HG03175 (cell line): Measurements from ENCODE around the gene SLC45A3.

Experiments used
- ATAC-seq: cut with Tn5 transposase; IDR thresholded peaks from one replicate; pipeline ENCODE4 v1.9.1; 2021; ENCODE audit warnings: mild to moderate bottlenecking, moderate library complexity; ENCODE audit not compliant: unreplicated experiment

The SLC45A3 gene

DNA sequence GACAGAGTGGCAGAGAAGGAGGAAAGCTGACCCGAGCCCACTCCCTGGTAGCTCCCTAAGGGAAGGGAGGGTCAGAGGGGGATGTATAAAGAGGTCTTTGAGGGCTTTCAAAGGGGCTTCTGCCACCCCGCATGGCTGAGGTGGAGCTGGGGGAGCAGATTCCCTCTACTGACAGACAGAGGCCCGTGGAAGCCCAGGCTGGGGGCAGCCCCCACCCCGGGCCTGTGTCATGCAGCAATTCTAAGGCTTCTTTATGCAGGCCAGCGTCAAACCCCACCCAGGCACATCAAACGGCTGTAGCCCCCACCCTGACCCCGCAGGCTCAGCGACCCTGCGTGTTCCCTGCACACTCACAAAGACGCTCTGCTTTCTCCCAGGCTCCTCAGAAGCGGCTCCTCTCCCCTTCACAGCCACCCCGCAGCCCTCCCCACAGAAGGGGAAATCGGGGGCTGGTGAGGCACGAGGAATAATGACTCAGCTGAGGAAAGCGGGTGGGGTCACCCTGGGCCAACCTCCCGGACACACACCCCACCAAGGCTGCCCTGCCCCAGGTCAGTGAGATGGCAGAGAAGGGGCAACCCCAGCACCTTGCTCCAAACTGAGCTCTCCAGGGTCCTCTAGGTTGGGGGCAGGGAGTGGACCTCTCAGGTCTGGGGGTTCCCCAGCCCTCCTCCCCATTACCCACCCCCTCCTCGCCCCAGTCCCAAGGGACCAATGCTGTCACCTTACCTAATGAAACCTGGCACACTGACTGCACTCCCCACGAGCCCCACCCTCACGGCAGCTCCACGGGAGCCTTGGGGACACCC, 10.8 kb downstream of the SLC45A3 start:
- no peak for ATAC-seq

DNA sequence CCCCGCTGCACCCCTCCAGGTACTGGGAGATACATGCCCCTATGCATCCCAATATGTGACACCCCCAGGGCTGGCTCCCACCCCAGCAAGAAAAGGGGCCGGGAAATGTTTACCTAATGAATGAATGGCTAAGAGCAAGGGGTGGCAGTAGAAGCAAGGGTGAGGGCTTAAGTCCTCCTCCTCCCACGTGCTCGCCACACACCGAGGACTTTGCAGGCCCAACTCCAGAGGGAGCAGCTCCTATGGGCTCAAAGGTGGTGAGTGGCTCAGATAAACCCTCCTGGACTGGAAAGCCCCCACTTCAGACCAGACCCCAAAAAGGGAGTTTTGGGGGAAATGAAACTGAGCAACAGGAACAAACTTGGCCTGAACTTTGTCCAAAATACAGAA, 11.4 kb downstream of the SLC45A3 start:
- no peak for ATAC-seq

DNA sequence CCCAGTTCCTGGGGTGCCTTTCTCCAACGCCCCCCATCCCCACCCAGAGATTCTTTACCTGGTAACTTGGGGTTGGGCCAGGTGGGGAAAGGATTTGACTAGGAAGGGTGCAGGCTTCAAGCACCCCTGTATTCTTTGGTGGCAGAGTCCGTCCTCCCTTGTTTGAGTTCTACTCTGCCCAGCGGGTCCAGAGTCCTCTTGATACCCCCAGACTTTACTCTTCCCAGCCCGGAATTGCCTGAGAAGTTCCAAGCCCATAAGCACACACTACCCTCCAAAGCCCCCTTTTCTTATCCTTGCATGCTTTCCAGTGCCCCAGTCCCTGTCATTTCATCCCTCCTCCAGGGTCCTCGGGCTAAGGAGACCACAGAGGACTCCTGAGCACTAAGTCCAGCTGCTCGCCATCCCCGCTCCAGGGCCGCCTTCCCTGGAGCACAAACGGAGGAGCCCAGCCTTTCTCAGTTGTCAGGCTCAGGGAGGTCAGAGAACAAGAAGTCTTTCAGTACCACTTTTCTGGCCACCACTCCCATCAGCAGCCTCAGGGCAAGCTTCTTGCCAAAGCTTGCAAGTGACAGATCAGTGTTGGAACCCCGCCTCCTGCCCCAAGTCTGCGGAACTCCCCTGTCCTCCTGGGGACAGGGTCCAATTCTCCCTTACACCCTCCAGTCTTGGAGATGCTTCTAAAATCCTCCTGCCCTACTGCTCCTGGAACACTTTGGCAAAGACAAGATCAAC, 12.2 kb downstream of the SLC45A3 start:
- ATAC-seq = no peak

DNA sequence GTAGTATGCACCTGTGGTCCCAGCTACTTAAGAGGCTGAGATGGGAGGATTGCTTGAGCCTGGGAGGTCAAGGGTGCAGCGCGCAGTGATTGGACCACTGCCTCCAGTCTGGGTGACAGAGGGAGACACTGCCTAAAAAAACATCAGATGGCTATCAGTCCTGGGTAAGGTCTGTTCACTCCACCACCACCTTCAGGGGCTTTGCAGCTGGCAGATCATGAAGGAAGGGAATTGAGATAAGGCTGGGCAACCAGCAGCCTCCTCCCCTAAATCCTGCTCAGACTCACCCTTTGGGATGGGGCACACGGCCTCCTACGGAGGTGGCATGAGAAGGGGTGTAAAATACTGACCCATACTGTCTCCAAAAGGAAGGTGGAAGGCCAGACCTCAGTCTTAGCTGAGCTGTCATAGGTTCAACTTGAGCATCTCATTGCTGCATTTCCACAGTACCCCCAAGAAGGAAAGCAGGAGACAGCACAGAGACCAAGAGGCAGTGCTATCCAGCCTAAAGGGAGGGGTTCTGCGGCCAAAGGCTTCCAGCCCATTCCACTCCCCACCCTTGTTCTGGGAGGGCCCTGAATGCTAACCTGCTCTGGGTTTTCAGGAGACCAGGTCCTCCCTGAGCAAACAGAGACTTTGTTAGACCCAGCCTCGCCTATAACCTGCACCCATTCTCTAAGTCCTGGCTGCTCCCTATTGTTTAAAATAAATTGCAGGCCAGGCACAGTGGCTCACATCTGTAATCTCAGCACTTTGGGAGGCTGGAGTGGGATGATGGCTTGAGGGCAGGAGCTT, 13.7 kb downstream of the SLC45A3 start:
- no peak for ATAC-seq

DNA sequence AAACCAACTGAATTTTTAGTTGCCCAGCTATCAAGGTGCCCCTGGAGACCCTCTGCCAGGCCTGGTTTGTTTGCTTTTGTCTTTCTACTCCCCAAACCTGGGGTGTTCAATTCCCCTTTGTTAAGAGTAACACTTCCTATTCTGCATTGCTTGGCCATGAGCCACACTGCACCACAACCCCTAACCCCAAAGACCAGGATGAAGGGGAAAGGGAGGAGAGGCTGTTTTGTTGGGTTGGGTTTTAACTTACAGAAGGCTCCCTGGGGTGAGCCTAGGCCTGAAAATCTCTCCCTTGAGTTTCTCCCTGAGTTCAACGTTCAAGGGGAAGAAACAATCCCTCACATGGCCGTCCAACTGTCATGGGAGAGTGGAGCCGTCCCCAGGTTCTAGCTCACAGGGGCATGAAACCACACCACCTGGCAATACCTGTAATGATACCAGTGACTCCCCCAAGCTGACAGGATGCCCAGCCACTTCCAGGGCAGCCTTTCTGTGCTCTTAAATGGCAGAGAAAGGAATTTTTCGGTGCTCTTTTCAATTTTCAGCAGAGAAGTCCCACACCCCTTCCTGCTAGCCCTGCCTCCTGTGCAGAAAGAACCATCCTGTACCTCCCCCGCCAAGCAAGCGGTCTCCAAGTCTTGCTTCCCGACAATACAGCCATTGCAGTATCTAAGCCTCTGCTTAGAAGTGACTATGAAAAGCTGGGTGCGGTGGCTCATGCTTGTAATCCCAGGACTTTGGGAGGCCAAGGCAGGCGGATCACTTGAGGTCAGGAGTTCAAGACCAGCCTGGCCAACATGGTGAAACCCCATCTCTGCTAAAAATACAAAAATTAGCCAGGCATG, 14.9 kb downstream of the SLC45A3 start:
- ATAC-seq = no peak

DNA sequence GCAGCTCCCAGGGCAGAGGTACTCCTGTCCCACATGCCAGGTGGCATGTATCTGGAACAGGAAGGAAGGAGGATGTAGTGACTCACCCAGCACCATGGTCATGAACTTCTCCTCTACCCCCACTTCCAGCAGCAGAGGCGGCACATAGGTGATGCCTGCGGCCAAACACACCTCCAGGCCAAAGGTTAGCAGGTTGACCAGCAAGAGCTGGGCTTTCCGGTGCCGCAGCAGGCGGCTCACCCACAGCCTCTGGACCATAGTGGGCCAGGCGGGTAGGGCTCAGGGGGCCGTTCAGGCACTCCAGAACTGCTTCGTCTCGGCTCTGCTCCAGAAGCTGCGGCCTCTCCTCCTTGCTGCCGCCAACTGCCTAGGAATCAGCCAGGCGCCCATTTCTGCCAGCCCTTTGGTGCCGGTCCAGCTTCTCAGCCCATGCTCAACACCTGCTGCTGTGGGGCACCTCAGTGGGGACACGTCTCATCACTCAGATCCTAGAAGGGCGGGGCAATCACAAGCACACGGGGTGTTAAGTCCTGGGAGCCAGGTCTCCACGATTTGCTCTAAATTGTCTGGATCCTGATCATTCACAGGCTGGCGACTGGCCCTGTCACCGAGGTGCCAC, 15.8 kb downstream of the SLC45A3 start:
- ATAC-seq = no peak

DNA sequence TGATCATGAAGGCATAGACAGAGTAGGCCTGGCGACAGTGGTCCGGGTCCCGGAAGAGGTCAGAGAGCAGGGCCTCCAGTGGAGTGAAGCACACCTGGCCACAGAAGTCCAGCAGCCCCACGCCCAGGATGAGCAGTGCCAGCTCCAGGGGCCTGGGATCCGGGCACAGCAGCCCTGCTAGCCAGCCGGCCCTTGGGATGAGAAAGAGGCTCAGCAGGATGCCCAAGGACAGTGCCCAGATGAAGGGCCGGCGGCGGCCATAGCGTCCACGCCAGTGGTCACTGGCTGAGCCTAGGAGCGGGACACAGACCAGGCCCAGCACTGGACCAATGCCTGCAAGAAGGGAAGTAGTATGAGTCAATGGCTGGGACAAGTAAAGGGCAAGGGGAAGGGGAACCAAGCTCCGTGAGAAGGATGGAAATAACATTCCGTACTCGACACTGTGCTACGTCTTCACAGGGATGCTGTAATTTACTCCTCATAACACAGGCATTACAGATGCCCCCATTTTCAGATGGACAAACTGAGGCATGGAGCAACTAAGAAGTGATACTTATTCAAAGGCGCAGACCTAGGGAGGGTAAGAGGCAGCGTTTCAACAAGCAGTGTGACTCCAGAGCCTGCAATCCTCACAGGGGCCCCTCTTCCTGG, 16.9 kb downstream of the SLC45A3 start:
- ATAC-seq = no peak

DNA sequence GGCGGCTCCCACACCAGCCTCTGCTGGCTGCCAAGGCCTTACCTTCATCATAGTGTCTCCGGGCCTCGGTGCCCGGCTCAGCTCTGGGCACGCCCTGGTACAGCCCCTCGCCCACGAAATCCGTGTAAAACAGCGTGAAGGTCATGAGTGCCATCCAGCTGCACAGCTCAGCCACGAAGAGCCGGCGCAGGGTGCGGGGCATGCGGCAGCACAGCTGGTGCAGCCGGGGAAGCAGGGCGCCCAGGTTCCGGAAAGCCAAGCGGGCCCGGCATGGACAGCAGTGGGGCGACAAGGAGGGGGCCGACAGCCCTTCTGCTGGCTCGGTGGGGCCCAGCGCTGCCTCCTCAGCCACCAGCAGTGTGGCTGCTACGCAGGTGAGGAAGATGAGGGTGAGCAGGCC, 17.5 kb downstream of the SLC45A3 start:
- ATAC-seq = no peak

DNA sequence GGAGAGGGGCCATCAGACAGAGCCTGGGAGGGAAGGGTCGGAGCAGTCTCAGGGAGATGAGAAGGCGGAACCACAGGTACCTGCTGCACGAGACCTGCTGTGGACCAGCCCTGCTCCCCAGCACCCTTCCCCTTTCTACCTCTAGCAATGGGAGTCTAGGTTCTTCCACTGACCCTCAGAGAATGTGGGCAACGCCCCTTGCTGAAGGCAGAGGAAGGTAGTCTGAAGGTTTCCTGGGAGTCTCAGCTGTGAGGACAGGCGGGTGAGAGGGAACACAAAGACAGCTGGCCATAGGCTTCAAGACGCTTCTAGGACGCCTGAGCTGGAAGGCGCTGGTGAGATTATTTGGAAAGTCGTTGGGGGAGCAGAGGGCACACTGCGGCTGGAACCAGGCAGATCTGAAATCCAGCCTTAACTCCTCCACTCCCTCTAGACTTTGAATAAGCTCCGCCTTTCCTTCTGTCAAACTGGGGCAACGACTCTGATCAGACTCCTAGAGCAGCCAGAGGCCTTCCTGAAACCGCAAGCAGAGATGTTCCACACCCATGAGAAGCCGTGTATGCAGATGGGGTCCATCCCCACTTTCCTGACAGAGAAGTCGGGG, 18.1 kb downstream of the SLC45A3 start:
- no peak for ATAC-seq

DNA sequence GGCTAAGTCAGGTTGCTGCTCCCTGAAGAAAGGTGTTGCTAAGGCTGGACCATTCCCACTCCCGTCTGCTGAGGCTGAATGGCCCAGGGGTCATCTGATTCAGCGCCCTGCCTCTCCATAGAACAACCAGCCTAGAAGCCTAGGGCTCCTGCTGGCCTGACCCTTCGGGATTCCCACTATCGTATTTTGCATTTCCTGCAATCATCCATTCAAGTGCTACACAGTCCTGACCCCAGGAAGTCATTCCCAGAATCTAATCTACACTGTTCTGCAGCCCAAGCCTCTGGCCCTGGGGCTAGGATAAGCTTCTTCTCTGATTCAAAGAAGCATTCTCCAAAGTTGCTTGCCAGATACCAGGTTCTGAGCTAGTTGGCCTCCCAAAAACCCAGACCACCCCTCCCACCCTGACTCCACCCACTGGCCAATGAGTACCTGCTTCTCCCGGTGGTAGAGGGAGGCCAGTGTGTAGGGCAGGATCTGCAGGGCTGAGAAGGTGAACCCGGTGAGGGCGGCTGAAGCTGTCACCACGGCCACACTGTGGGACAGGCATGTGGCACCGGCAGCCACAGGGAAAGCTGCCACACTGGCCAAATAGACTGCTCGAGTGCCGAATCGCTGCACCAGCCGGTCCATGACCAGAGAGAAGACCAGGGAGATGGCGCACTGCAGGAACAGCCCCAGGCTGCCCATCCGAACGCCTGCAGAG, 18.7 kb downstream of the SLC45A3 start:
- no peak for ATAC-seq

DNA sequence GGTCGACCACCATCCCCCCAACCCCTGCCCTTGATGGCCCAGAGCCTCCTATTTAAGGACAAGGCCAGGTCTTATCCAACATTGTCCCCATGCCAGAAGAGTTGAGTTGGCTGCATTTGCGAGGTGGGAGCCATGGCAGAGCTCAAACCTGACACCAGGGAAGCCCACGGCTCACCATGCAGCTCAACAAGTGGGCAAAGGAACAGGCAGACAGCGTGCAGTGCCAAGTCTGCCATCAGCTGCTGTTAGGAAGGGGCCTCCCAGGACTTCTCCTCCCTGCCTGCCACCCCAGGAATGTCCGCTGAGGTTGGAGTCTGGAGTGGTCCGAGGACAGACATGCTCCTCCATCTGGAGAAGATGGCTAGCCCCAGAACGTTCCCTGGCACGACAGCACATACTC, 19.9 kb downstream of the SLC45A3 start:
- no peak for ATAC-seq

DNA sequence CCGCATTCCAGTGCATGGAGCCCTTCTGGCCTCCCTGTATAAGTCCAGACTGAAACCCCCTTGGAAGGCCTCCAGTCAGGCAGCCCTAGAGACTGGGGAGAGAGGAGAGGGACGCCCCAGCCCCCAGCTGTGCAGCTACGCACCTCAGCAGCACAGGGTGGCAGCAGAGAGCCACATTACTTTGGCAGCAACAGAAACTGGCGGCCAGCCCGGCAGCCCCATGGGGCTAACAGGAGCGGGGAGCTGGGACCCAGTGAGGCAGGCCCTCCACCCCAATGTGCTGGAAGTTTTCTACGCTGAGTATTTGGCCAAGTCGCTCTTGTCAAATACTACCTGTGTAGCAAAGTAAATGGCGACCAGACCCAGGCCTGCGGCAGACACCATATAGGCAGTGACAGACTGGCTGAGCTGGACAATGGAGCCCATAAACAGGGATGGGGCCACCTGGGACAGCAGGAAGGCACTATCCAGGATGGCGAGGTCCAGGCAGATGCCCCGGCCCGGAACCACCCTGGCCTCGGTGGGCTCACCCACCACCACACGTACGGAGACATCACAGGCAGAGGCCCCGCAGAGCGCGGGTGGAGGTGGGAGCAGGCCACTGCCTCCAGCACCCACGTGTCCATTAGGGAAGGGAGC, 21.2 kb downstream of the SLC45A3 start:
- ATAC-seq = peak; percentile 75

DNA sequence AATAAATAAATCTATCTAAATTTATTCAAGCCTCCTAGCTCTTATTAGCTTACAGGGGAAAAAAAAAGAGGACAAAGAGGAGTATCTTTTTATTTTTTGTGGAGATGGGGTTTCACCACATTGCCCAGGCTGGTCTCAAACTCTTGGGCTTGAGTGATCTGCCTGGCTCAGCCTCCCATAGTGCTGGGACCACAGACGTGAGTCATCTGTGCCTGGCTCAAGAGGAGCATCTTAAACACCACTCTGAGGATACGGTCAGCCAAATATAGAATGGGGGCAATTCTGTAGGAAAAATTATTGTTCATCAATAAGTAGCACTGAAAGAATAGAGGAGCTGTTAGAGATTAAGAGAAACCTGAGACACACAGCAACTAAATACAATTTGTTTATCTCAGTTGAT, 24.1 kb downstream of the SLC45A3 start:
- no peak for ATAC-seq

DNA sequence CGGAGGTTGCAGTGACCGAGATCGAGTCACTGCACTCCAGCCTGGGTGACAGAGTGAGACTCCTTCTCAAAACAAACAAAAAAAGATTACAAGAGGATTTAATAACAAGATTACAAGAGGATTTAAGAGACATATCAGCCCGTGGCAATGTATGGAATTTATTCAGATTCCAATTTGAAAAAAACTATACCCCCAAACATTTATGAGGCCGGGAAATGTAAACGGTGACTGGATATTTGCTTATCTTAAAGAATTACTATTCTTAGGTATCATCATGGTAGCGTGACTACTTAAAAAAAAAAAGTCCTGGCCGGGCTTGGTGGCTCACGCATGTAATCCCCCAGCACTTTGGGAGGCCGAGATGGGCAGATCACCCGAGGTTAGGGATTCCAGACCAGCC, 27.3 kb downstream of the SLC45A3 start:
- no peak for ATAC-seq

DNA sequence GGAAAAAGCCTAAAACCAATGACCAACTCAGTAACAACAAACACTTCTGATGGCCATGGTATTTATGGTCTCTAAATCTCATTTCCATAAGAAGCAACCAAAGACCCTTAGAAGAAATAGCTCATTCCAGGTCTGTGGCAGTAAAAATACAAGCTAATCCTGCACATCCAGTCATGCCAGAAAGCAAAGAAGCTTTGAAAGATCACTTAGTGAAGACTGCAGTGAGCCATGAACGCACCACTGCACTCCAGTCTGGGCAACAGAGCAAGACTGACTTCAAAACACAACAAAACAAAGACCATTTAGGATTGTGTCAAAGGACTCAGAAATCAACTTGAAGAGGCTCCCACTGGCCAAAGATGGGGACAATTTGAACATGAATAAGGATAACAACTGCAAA, 30.1 kb downstream of the SLC45A3 start:
- no peak for ATAC-seq

DNA sequence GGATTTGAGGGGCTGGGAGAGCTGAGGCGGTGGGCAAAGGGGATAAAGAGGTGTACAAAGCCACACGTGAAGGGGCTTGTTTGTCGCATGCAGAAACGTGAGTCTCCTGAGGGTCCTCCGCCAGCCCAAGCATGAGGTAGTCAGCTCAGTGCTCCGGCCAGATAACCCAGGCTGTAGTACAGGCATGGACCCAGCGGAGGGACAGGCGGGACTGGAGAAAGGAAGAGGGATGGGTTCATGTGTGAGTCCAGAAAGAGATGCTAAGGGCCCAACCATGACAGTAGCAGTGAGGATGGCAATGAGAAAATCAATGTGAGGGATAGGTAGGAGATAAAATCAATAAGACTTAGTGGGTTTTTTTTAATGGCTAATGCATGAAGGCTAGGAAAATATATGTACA, 34.8 kb downstream of the SLC45A3 start:
- ATAC-seq = no peak

DNA sequence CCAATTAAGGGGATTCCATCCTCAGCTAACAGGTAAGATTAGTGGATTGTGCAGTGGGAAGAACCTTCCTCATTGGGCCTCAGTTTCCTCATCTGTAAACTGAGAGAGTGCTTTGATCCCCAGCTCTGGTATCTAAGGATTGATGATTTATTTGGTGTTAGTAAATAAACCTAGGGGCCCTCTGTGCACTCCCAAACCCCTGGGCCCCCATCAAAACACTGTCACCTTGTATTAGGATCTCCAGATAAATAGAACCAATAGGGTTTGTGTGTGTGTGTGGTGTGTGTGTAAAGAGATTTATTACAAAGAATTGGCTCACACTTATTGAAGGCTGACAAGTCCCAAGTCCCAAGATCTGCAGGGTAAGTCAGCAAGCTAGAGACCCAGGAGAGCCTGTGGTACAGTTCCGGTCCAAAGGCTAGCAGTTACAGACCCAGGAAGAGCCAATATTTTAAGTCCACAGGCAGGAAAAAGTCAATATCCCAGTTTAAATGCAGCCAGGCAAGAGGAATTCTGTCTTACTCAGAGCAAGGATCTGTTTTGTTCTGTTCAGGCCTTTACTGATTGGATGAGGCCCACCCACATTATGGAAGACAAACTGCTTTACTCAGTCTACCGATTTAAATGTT, 37.5 kb downstream of the SLC45A3 start:
- no peak for ATAC-seq

DNA sequence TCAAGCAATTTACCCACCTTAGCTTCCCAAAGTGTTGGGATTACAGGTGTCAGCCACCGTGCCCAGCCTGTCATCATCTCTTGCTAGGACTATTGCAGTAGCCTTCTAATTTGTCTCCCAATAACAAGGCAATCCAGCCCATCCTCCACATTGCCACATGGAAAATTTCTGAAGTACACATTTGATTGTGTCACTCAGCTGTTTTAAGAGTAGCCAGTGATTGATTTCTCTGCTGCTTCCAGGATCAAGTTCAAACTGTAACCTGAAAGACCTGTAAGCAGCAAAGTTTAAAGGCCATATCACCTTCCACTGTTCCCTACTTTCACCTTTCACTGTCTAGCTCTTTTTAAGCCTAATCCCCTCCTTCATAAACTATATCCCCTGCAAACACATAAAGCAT, 40.7 kb downstream of the SLC45A3 start:
- no peak for ATAC-seq
